Measurements from ENCODE around the gene LIPM.

- TF ChIP-seq, protein P1, sequence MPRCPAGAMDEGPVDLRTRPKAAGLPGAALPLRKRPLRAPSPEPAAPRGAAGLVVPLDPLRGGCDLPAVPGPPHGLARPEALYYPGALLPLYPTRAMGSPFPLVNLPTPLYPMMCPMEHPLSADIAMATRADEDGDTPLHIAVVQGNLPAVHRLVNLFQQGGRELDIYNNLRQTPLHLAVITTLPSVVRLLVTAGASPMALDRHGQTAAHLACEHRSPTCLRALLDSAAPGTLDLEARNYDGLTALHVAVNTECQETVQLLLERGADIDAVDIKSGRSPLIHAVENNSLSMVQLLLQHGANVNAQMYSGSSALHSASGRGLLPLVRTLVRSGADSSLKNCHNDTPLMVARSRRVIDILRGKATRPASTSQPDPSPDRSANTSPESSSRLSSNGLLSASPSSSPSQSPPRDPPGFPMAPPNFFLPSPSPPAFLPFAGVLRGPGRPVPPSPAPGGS (IDR thresholded peaks at IDR 0.05) = no peak
- no peak for TF ChIP-seq NFE2L2 (conservative IDR thresholded peaks at IDR 0.05; ENCODE audit: low read length)
- TF ChIP-seq, protein P2, sequence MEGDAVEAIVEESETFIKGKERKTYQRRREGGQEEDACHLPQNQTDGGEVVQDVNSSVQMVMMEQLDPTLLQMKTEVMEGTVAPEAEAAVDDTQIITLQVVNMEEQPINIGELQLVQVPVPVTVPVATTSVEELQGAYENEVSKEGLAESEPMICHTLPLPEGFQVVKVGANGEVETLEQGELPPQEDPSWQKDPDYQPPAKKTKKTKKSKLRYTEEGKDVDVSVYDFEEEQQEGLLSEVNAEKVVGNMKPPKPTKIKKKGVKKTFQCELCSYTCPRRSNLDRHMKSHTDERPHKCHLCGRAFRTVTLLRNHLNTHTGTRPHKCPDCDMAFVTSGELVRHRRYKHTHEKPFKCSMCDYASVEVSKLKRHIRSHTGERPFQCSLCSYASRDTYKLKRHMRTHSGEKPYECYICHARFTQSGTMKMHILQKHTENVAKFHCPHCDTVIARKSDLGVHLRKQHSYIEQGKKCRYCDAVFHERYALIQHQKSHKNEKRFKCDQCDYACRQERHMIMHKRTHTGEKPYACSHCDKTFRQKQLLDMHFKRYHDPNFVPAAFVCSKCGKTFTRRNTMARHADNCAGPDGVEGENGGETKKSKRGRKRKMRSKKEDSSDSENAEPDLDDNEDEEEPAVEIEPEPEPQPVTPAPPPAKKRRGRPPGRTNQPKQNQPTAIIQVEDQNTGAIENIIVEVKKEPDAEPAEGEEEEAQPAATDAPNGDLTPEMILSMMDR (IDR thresholded peaks at IDR 0.05) = no peak
Observed at GRCh38 chr10:88754287-88754686, 48.2 kb upstream of the LIPM start.
